HL-60 (cell line): ENCODE data around the gene GPR26.

Source experiments
- DNase-seq, 2 experiments: peaks; one replicate each; pipeline ENCODE4 v3.0.0-alpha.2; 2010 to 2020; ENCODE audit warnings: low read depth in 1 of 2, low spot score in 1 of 2
- H3K27ac ChIP-seq: fragments of 250-450 bp; sonication (Bioruptor Pico); replicated peaks from 2 replicates; pipeline ENCODE4 v1.5.1; 2020; ENCODE audit warnings: mild to moderate bottlenecking, moderate library complexity
- H3K27me3 ChIP-seq: fragments of 250-450 bp; sonication (Bioruptor Pico); 2 replicates; pipeline ENCODE4 v1.5.1; 2021; ENCODE audit warnings: mild to moderate bottlenecking, moderate library complexity; ENCODE audit not compliant: insufficient read depth, poor library complexity, severe bottlenecking
- H3K4me3 ChIP-seq: replicated peaks from 2 replicates; pipeline ENCODE4 v1.5.1; 2011; ENCODE audit warnings: mild to moderate bottlenecking, control low read depth, low read length; ENCODE audit not compliant: insufficient read depth
- CTCF ChIP-seq: IDR thresholded peaks from one replicate; pipeline ENCODE4 v1.5.1; 2011; ENCODE audit warnings: low read length, control low read depth, inconsistent platforms; ENCODE audit not compliant: insufficient read depth
- GABPA ChIP-seq: IDR thresholded peaks from 2 replicates; pipeline ENCODE4 v1.6.1; 2012; ENCODE audit warnings: low read depth
- POLR2AphosphoS5 ChIP-seq: IDR thresholded peaks from 2 replicates; pipeline ENCODE4 v1.6.1; 2012; ENCODE audit warnings: low read depth
- REST ChIP-seq: IDR thresholded peaks from 2 replicates; pipeline ENCODE4 v1.6.1; 2012; ENCODE audit warnings: low read depth; ENCODE audit not compliant: insufficient replicate concordance
- SPI1 ChIP-seq: IDR thresholded peaks from 2 replicates; pipeline ENCODE4 v1.6.1; 2012; ENCODE audit warnings: low read depth, mild to moderate bottlenecking, borderline replicate concordance

Gene GPR26

GRCh38 chr10:123645615-123646014 is 20.5 kb upstream of the GPR26 start:
- Histone ChIP-seq H3K27me3 (no peaks in the 10 kb centered on the region), H3K27ac (no peak overlapping the region), H3K4me3 (no peak overlapping the region)
- TF ChIP-seq REST (no peak), SPI1 (no peak), GABPA (no peak), POLR2AphosphoS5 (no peak), CTCF (no peak)
- DNase-seq: no peak

- H3K4me3 ChIP-seq: no peak overlapping the region
- no peak overlapping the region for H3K27ac ChIP-seq
- TF ChIP-seq REST: no peak
- no peak for TF ChIP-seq CTCF
- no peak for DNase-seq
- H3K27me3 ChIP-seq: no peaks in the 10 kb centered on the region
Observed at GRCh38 chr10:123648595-123648994, 17.6 kb upstream of the GPR26 start.

- H3K27ac ChIP-seq: no peak overlapping the region
- TF ChIP-seq REST: no peak
- TF ChIP-seq CTCF: no peak
- TF ChIP-seq POLR2AphosphoS5: no peak
- no peak for TF ChIP-seq SPI1
- DNase-seq: no peak
- no peak overlapping the region for H3K4me3 ChIP-seq
- no peaks in the 10 kb centered on the region for H3K27me3 ChIP-seq
Observed at GRCh38 chr10:123649676-123650075, 16.5 kb upstream of the GPR26 start.
